IPS-15b (cell line): ENCODE results near the gene EXOC6B.

ENCODE experiments used
- H3K27me3 ChIP-seq: one replicate; pipeline ENCODE4 v1.6.1; 2013; ENCODE audit warnings: low read length; ENCODE audit not compliant: control insufficient read depth, insufficient read depth
- H3K36me3 ChIP-seq: one replicate; pipeline ENCODE4 v1.6.1; 2013; ENCODE audit warnings: low read length; ENCODE audit not compliant: control insufficient read depth, insufficient read depth
- H3K4me1 ChIP-seq: one replicate; pipeline ENCODE4 v1.6.1; 2013; ENCODE audit warnings: mild to moderate bottlenecking, low read length; ENCODE audit not compliant: control insufficient read depth, insufficient read depth
- H3K4me3 ChIP-seq: one replicate; pipeline ENCODE4 v1.5.1; 2013; ENCODE audit warnings: low read depth, low read length
- H3K9ac ChIP-seq: one replicate; pipeline ENCODE4 v1.6.1; 2013; ENCODE audit warnings: low read depth, mild to moderate bottlenecking, low read length
- H3K9me3 ChIP-seq: one replicate; pipeline ENCODE4 v1.6.1; 2013; ENCODE audit warnings: mild to moderate bottlenecking, low read length; ENCODE audit not compliant: control insufficient read depth, insufficient read depth

The EXOC6B gene

GRCh38 chr2:72827487-72827886 is 1.7 kb upstream of the EXOC6B start:
- Histone ChIP-seq H3K4me3 (no peak overlapping the region), H3K36me3 (no peaks in the 10 kb centered on the region), H3K4me1 (no peaks in the 10 kb centered on the region), H3K9me3 (no peaks in the 10 kb centered on the region), H3K27me3 (peaks cover 3% of the 10 kb centered on the region), H3K9ac (no peak overlapping the region)

- peak overlapping the region; percentile 77 for H3K4me3 ChIP-seq
- H3K9ac ChIP-seq, result no peak overlapping the region
- no peaks in the 10 kb centered on the region for H3K9me3 ChIP-seq
- no peaks in the 10 kb centered on the region for H3K36me3 ChIP-seq
- H3K4me1 ChIP-seq, result no peaks in the 10 kb centered on the region
- peaks cover 3% of the 10 kb centered on the region for H3K27me3 ChIP-seq
These were observed 284 bp upstream of the EXOC6B start for GRCh38 chr2:72826156-72826477.

GRCh38 chr2:72824224-72824842 is 1.5 kb downstream of the EXOC6B start:
- peak overlapping the region; percentile 55 for H3K9ac ChIP-seq
- H3K27me3 ChIP-seq, result peaks cover 3% of the 10 kb centered on the region
- H3K4me1 ChIP-seq, result no peaks in the 10 kb centered on the region
- H3K4me3 ChIP-seq, result peak overlapping the region; percentile 77
- H3K36me3 ChIP-seq, result no peaks in the 10 kb centered on the region
- no peaks in the 10 kb centered on the region for H3K9me3 ChIP-seq

- Histone ChIP-seq H3K4me1 (no peaks in the 10 kb centered on the region), H3K27me3 (peaks cover 3% of the 10 kb centered on the region), H3K4me3 (no peak overlapping the region), H3K9me3 (no peaks in the 10 kb centered on the region), H3K36me3 (no peaks in the 10 kb centered on the region), H3K9ac (no peak overlapping the region)
These were observed 3.0 kb downstream of the EXOC6B start for GRCh38 chr2:72822794-72823193.

GRCh38 chr2:72821983-72822382 is 3.9 kb downstream of the EXOC6B start:
- no peak overlapping the region for H3K4me3 ChIP-seq
- peaks cover 3% of the 10 kb centered on the region for H3K27me3 ChIP-seq
- H3K9me3 ChIP-seq, result no peaks in the 10 kb centered on the region
- no peaks in the 10 kb centered on the region for H3K4me1 ChIP-seq
- no peaks in the 10 kb centered on the region for H3K36me3 ChIP-seq
- H3K9ac ChIP-seq, result no peak overlapping the region

- Histone ChIP-seq H3K36me3 (no peaks in the 10 kb centered on the region), H3K9me3 (no peaks in the 10 kb centered on the region), H3K4me3 (no peak overlapping the region), H3K9ac (no peak overlapping the region), H3K4me1 (no peaks in the 10 kb centered on the region), H3K27me3 (peaks cover 3% of the 10 kb centered on the region)
These were observed 4.7 kb downstream of the EXOC6B start for GRCh38 chr2:72821118-72821517.

- no peak overlapping the region for H3K4me3 ChIP-seq
- H3K9ac ChIP-seq, result no peak overlapping the region
- no peaks in the 10 kb centered on the region for H3K4me1 ChIP-seq
- H3K36me3 ChIP-seq, result no peaks in the 10 kb centered on the region
- H3K9me3 ChIP-seq, result no peaks in the 10 kb centered on the region
- peaks cover 3% of the 10 kb centered on the region for H3K27me3 ChIP-seq
These were observed 6.3 kb downstream of the EXOC6B start for GRCh38 chr2:72819501-72819900.

- Histone ChIP-seq H3K9ac (no peak overlapping the region), H3K4me1 (no peaks in the 10 kb centered on the region), H3K9me3 (no peaks in the 10 kb centered on the region), H3K27me3 (no peaks in the 10 kb centered on the region), H3K4me3 (no peak overlapping the region), H3K36me3 (no peaks in the 10 kb centered on the region)
These were observed 10.1 kb downstream of the EXOC6B start for GRCh38 chr2:72815655-72816278.

GRCh38 chr2:72813841-72814240 is 12.0 kb downstream of the EXOC6B start:
- no peak overlapping the region for H3K9ac ChIP-seq
- H3K27me3 ChIP-seq, result no peaks in the 10 kb centered on the region
- no peaks in the 10 kb centered on the region for H3K36me3 ChIP-seq
- H3K9me3 ChIP-seq, result no peaks in the 10 kb centered on the region
- no peaks in the 10 kb centered on the region for H3K4me1 ChIP-seq
- no peak overlapping the region for H3K4me3 ChIP-seq

- H3K4me3 ChIP-seq, result no peak overlapping the region
- no peaks in the 10 kb centered on the region for H3K4me1 ChIP-seq
- no peaks in the 10 kb centered on the region for H3K36me3 ChIP-seq
- H3K9me3 ChIP-seq, result no peaks in the 10 kb centered on the region
- no peak overlapping the region for H3K9ac ChIP-seq
- no peaks in the 10 kb centered on the region for H3K27me3 ChIP-seq
These were observed 15.7 kb downstream of the EXOC6B start for GRCh38 chr2:72810165-72810564.

GRCh38 chr2:72809095-72809494 is 16.7 kb downstream of the EXOC6B start:
- H3K4me3 ChIP-seq, result no peak overlapping the region
- H3K36me3 ChIP-seq, result no peaks in the 10 kb centered on the region
- H3K9me3 ChIP-seq, result no peaks in the 10 kb centered on the region
- no peaks in the 10 kb centered on the region for H3K4me1 ChIP-seq
- H3K27me3 ChIP-seq, result no peaks in the 10 kb centered on the region
- no peak overlapping the region for H3K9ac ChIP-seq

GRCh38 chr2:72806280-72806945 is 19.4 kb downstream of the EXOC6B start:
- no peaks in the 10 kb centered on the region for H3K9me3 ChIP-seq
- no peak overlapping the region for H3K9ac ChIP-seq
- H3K27me3 ChIP-seq, result no peaks in the 10 kb centered on the region
- H3K4me3 ChIP-seq, result no peak overlapping the region
- H3K4me1 ChIP-seq, result no peaks in the 10 kb centered on the region
- no peaks in the 10 kb centered on the region for H3K36me3 ChIP-seq
